ENCODE results near the gene VGLL1. TPM values are rescaled to one million over a fixed set of nuclear protein-coding genes. Genes with fewer than 3 reads are reported as not detected.
A peak's percentile ranks its signal among the peaks of the same experiment; 100 is the strongest.

VGLL1 gene
- total RNA-seq, 1 experiment from 2014 or later = not detected

GRCh38 chrX:136497556-136498052 is 34.4 kb upstream of the VGLL1 start, which contains the start of gene HTATSF1:
TSS of gene HTATSF1 (plus strand) at chrX:136497592. CDS start at chrX:136497685, 93 bp downstream.
- 0 out of 2 replicates have a peak, but pooled peaks have one; percentile 2 for TF ChIP-seq POLR2AphosphoS5 (IDR thresholded peaks at IDR 0.05; ENCODE audit: low read depth, low read length)
- TF ChIP-seq JUND (IDR thresholded peaks at IDR 0.05) = no peak
- 0 out of 2 replicates have a peak, but pooled peaks have one; percentile 11 for TF ChIP-seq ZFX (IDR thresholded peaks at IDR 0.05)
- peak within 1 kb of the TSS; percentile 77 for H3K4me2 ChIP-seq (ENCODE audit: low read length)
- H3K9ac ChIP-seq (ENCODE audit: low read length) = peak within 1 kb of the TSS; percentile 78
- ChIA-PET CTCF (no interaction called here), POLR2A (interaction anchor here (0.6 kb wide), 1 partner anchor 283 kb away, joined by 5 read pairs; no protein-coding TSS in a partner anchor), RAD21 (ENCODE audit: low non-redundant PET in 1 of 2, low total read pairs in 2 of 2, uncharacterized antibody in 2 of 2, unreplicated experiment in 2 of 2) (no interaction called here)
- H3K27ac ChIP-seq (ENCODE audit: low read depth, low read length) = peak within 1 kb of the TSS; percentile 91
- intact Hi-C loops (cut with micrococcal nuclease) = loop anchor here (2.0 to 10.0 kb wide), 4 partner anchors 80 to 525 kb away; partner anchors contain the start of genes MAP7D3 and MMGT1
- H3K9me2 ChIP-seq (ENCODE audit: insufficient read depth) = no peaks in the 10 kb centered on the region
- no peaks in the 10 kb centered on the region for H3K9me3 ChIP-seq (ENCODE audit: control insufficient read depth in 1 of 2, insufficient read depth in 1 of 2, low read depth in 1 of 2, low read length in 2 of 2)
- H3K79me2 ChIP-seq (ENCODE audit: insufficient read depth, low read length) = peaks cover 24% of the 10 kb centered on the region
- ATAC-seq = peak; percentile 15
- H2AFZ ChIP-seq (ENCODE audit: low read depth, low read length, poor library complexity, severe bottlenecking) = peak within 1 kb of the TSS; percentile 17
- no peak for DNase-seq (ENCODE audit: low read depth, low spot score)
- H3K4me3 ChIP-seq (replicated peaks in 1 of 2; ENCODE audit: low read depth in 1 of 2, low read length in 2 of 2) = peak within 1 kb of the TSS; percentile 77 to 84
- no peaks in the 10 kb centered on the region for H3K27me3 ChIP-seq (ENCODE audit: insufficient read depth, low read length)
- BruUV-seq (replicated peaks) = no TSS peak
- no peaks in the 10 kb centered on the region for H4K20me1 ChIP-seq (ENCODE audit: insufficient read depth)
- peaks cover 3 to 15% of the 10 kb centered on the region in 2 experiments; a peak in 2 of 4 replicates for H3K4me1 ChIP-seq (ENCODE audit: control insufficient read depth in 1 of 2, insufficient read depth in 2 of 2, low read length in 2 of 2)
- H3K36me3 ChIP-seq (ENCODE audit: control insufficient read depth in 1 of 2, insufficient read depth in 2 of 2, low read length in 2 of 2) = peaks cover 0 to 4% of the 10 kb centered on the region in 2 experiments; a peak in 2 of 4 replicates

DNA sequence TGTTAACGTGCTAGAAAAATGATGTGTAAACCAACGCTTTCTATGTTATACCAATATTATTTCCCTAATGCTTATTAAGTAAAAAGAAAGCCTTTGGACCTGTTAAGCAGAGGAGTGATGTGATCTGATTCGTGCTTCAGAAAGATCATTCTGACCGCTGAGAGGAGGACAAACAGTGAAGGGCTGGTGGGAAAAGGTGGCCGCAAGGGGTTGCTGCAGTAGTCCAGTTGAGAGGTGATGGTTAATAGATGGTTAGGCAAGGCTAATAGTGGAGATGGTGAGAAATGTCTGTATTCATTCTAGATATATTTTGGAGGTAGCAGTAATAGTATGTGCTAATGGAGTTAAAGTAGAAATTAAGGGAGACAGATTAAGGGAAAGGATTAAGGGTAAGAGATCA is 12.9 kb upstream of the VGLL1 start:
- Histone ChIP-seq H3K9me3 (ENCODE audit: control insufficient read depth in 1 of 2, insufficient read depth in 1 of 2, low read depth in 1 of 2, low read length in 2 of 2) (no peaks in the 10 kb centered on the region), H3K27me3 (ENCODE audit: insufficient read depth, low read length) (no peaks in the 10 kb centered on the region), H3K36me3 (ENCODE audit: control insufficient read depth in 1 of 2, insufficient read depth in 2 of 2, low read length in 2 of 2) (no peaks in the 10 kb centered on the region), H3K79me2 (ENCODE audit: insufficient read depth, low read length) (no peaks in the 10 kb centered on the region), H3K4me1 (ENCODE audit: control insufficient read depth in 1 of 2, insufficient read depth in 2 of 2, low read length in 2 of 2) (no peaks in the 10 kb centered on the region), H2AFZ (ENCODE audit: low read depth, low read length, poor library complexity, severe bottlenecking) (no peak overlapping the region), H3K4me2 (ENCODE audit: low read length) (no peak overlapping the region), H3K9ac (ENCODE audit: low read length) (no peak overlapping the region), H3K27ac (ENCODE audit: low read depth, low read length) (no peak overlapping the region), H3K4me3 (replicated peaks in 1 of 2; ENCODE audit: low read depth in 1 of 2, low read length in 2 of 2) (no peak overlapping the region), H4K20me1 (ENCODE audit: insufficient read depth) (no peaks in the 10 kb centered on the region), H3K9me2 (ENCODE audit: insufficient read depth) (no peaks in the 10 kb centered on the region)
- no peak for DNase-seq (ENCODE audit: low read depth, low spot score)
- no peak for ATAC-seq
- POLR2A ChIA-PET = no interaction called here
- CTCF ChIA-PET = no interaction called here
- TF ChIP-seq ZFX (IDR thresholded peaks at IDR 0.05) (no peak), SRF (IDR thresholded peaks at IDR 0.05; ENCODE audit: low read depth) (no peak)
- intact Hi-C loops (cut with micrococcal nuclease) = no loop called here
- RAD21 ChIA-PET (ENCODE audit: low non-redundant PET in 1 of 2, low total read pairs in 2 of 2, uncharacterized antibody in 2 of 2, unreplicated experiment in 2 of 2) = no interaction called here
- no TSS peak for BruUV-seq (replicated peaks)
